ENCODE results near the gene FOXE1. TPM values are rescaled to one million over a fixed set of nuclear protein-coding genes. Genes with fewer than 3 reads are reported as not detected.

Gene FOXE1
- total RNA-seq, 1 donor from 2014 or later: not detected

DNA sequence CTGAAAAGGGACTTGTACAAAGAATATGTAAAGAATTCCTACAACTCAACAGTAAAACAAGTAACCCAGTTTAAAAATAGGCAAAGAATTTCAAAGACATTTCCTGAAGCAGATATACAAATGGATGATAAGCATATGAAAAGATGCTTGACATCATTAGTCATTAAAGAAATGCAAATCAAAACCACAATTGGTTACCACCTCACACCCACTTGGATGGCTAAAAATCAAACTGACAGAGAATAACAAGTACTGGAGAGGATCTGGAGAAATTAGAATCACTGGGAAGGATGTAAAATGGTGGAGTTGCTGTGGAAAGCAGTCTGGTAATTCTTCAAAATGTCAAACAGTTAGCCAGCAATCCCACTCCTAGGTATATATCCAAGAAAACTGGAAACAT is 12.5 kb upstream of the FOXE1 start:
- DNase-seq: no peak
- TF ChIP-seq, protein P1, sequence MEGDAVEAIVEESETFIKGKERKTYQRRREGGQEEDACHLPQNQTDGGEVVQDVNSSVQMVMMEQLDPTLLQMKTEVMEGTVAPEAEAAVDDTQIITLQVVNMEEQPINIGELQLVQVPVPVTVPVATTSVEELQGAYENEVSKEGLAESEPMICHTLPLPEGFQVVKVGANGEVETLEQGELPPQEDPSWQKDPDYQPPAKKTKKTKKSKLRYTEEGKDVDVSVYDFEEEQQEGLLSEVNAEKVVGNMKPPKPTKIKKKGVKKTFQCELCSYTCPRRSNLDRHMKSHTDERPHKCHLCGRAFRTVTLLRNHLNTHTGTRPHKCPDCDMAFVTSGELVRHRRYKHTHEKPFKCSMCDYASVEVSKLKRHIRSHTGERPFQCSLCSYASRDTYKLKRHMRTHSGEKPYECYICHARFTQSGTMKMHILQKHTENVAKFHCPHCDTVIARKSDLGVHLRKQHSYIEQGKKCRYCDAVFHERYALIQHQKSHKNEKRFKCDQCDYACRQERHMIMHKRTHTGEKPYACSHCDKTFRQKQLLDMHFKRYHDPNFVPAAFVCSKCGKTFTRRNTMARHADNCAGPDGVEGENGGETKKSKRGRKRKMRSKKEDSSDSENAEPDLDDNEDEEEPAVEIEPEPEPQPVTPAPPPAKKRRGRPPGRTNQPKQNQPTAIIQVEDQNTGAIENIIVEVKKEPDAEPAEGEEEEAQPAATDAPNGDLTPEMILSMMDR (IDR thresholded peaks at IDR 0.05; ENCODE audit: partially characterized antibody, unreplicated experiment): no peak
- Mint-ChIP-seq H3K4me1 (ENCODE audit: low read depth, unreplicated experiment) (no peaks in the 10 kb centered on the region), H3K9me3 (ENCODE audit: unreplicated experiment) (no peaks in the 10 kb centered on the region), H3K27me3 (ENCODE audit: unreplicated experiment) (peaks cover 2% of the 10 kb centered on the region), H3K4me3 (ENCODE audit: unreplicated experiment) (no peak overlapping the region), H3K36me3 (ENCODE audit: unreplicated experiment) (no peaks in the 10 kb centered on the region), H3K27ac (ENCODE audit: unreplicated experiment) (no peak overlapping the region)

- DNase-seq: no peak
- H3K4me1 Mint-ChIP-seq (ENCODE audit: low read depth, unreplicated experiment): no peaks in the 10 kb centered on the region
- TF ChIP-seq, protein P1 (IDR thresholded peaks at IDR 0.05; ENCODE audit: partially characterized antibody, unreplicated experiment): no peak
- H3K36me3 Mint-ChIP-seq (ENCODE audit: unreplicated experiment): peaks cover 10% of the 10 kb centered on the region
- H3K27ac Mint-ChIP-seq (ENCODE audit: unreplicated experiment): no peak overlapping the region
- no peak overlapping the region for H3K4me3 Mint-ChIP-seq (ENCODE audit: unreplicated experiment)
- peaks cover 5% of the 10 kb centered on the region for H3K9me3 Mint-ChIP-seq (ENCODE audit: unreplicated experiment)
- peaks cover 13% of the 10 kb centered on the region for H3K27me3 Mint-ChIP-seq (ENCODE audit: unreplicated experiment)
These were observed 10.1 kb upstream of the FOXE1 start for GRCh38 chr9:97842960-97843359.

- Mint-ChIP-seq H3K4me1 (ENCODE audit: low read depth, unreplicated experiment) (no peaks in the 10 kb centered on the region), H3K27me3 (ENCODE audit: unreplicated experiment) (peaks cover 29% of the 10 kb centered on the region), H3K4me3 (ENCODE audit: unreplicated experiment) (no peak overlapping the region), H3K36me3 (ENCODE audit: unreplicated experiment) (peaks cover 10% of the 10 kb centered on the region), H3K27ac (ENCODE audit: unreplicated experiment) (no peak overlapping the region), H3K9me3 (ENCODE audit: unreplicated experiment) (peaks cover 5% of the 10 kb centered on the region)
- no peak for DNase-seq
- TF ChIP-seq, protein P1 (IDR thresholded peaks at IDR 0.05; ENCODE audit: partially characterized antibody, unreplicated experiment): no peak
These were observed 7.9 kb upstream of the FOXE1 start for GRCh38 chr9:97845130-97845529.

DNA sequence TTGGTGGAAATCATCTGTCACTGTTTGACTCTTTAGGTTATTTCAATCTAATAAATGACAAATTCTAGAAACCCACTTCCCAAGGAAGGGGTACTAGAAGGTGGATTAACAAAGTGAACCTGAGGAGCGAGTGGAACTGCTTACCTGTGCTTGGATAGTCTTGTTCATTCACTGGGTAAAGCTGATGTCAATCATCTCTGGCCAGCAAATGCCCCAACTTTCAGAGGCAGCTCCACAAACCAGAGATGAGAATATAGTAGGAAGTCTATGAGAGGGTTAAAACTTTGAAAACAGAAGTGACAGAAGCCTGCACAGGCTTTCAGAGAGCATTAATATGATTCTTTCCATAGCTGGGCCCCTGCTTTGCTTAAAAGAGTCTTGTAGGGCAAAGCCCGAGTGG is 7.3 kb upstream of the FOXE1 start:
- peaks cover 5% of the 10 kb centered on the region for H3K9me3 Mint-ChIP-seq (ENCODE audit: unreplicated experiment)
- H3K4me3 Mint-ChIP-seq (ENCODE audit: unreplicated experiment): no peak overlapping the region
- H3K27ac Mint-ChIP-seq (ENCODE audit: unreplicated experiment): no peak overlapping the region
- H3K36me3 Mint-ChIP-seq (ENCODE audit: unreplicated experiment): peaks cover 10% of the 10 kb centered on the region
- H3K4me1 Mint-ChIP-seq (ENCODE audit: low read depth, unreplicated experiment): no peaks in the 10 kb centered on the region
- H3K27me3 Mint-ChIP-seq (ENCODE audit: unreplicated experiment): peaks cover 33% of the 10 kb centered on the region
- TF ChIP-seq, protein P1 (IDR thresholded peaks at IDR 0.05; ENCODE audit: partially characterized antibody, unreplicated experiment): no peak
- no peak for DNase-seq

GRCh38 chr9:97846347-97846746 is 6.7 kb upstream of the FOXE1 start:
- TF ChIP-seq, protein P1 (IDR thresholded peaks at IDR 0.05; ENCODE audit: partially characterized antibody, unreplicated experiment): no peak
- Mint-ChIP-seq H3K4me1 (ENCODE audit: low read depth, unreplicated experiment) (no peaks in the 10 kb centered on the region), H3K27ac (ENCODE audit: unreplicated experiment) (no peak overlapping the region)

More at GRCh38 chr9:97846347-97846746, 6.7 kb upstream of the FOXE1 start:
- Mint-ChIP-seq H3K4me3 (ENCODE audit: unreplicated experiment) (no peak overlapping the region), H3K27me3 (ENCODE audit: unreplicated experiment) (peaks cover 33% of the 10 kb centered on the region), H3K9me3 (ENCODE audit: unreplicated experiment) (peaks cover 6% of the 10 kb centered on the region), H3K36me3 (ENCODE audit: unreplicated experiment) (peaks cover 10% of the 10 kb centered on the region)
- DNase-seq: no peak
